ENCODE results near the gene PIP4K2A.
"Not testable (repeated sequence)": the region's sequence is repeated elsewhere in the genome, so short reads cannot be mapped to it uniquely, and the experiment has no call there.

Gene PIP4K2A

DNA sequence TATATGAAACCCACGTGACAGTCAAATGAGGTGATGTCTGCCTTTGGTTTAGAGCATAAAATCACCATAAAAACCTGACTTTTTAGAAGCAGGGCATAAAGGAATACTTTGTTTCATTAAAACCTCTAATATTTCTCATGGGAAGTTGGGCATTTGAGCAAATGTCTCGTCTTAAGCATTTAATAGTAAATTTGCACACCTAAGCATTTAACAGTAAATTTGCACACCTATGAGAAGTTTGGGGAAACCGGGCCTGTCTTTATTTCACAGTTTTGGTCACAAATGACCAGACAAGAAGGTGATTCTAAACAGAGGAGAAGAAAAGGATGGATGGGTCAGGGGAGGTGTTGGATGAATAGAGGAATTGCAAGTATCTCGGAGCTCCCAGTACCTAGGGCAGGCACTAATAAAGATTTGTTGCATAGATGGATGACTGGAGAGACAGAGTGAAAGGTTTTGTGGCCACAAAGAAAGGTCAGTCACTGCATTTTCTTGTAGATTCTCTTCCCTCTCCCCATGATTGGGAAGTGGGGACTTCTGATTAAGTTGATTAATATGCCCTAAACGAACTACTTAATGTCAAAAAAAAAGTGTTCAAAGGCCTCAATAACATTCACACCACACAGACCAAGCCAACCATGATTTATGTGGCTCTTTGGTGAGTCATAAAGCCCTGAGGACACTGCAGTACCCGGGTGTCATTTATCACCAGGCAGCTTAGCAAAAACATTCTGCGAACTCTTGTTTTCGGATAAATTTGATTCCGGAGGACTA lies 210.9 kb downstream of the PIP4K2A start:
- DNase-seq: no peak

DNA sequence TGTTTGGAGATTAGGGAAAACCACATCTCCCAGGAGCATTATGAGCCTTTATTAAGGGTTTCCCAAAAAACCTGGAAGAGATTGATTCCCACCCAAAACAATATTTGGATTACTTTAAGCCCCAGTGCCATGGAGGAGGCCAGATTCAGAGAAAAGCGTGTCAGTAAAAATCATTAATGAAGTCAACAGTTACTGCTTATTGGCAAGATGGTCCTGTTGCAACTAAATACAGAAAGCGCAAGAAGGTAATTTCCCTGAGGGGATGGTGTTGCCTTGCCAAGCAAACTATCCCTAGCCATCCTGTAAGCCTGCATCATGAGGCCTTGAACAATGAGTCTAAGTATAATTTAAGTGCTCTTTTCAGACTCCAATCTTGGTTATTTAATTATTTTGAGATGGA lies 212.5 kb downstream of the PIP4K2A start:
- no peak for DNase-seq

DNA sequence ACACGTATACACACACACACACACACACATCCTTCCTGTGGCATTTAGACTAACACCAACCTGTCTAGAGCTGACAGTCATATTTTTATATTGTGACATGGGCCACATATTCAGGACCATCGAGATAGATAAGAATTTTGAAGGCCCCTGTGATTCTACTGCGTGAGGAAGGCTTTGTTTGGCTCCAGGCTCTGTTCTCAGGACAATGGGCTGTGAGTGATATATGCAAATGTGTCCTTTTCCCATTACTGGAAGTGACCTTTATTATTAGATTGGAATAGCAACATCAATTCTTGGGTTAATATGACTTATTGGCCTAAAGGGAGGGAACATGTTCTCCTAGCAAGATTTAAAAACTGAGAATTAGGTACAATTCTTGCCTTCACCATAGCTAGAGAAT lies 213.0 kb downstream of the PIP4K2A start:
- DNase-seq: no peak

DNA sequence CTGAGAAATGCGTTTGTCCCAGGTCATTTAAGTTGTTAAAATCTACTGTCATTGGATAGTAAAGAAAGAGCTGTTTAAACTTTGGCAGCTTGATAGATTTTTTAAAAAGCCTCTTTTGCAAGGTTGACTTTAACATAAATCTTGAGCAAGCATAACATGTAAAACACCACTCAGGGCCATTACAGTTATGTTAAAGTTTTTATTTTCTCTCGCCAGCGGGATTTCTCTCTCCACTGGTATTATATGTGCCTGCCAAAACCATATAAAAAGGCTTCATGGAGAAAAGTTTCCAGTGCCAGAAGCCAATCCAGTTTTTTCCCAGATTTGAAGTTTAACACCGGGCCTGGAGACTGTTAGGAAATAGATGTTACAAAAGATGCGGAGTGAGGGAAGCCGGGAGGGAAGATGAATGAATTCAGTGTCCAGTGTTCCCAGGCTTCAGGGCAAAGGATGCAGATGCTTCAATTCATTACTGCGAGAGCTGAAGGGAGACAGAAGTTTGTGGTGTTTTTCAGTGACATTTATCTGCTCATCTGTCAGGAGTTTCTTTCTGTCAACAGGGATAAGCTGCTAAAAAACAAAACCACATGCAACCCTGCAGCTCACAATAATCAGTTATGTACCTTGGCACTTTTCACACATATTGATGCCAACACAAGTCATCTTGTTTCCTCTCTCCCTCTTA lies 213.6 kb downstream of the PIP4K2A start:
- DNase-seq: no peak

DNA sequence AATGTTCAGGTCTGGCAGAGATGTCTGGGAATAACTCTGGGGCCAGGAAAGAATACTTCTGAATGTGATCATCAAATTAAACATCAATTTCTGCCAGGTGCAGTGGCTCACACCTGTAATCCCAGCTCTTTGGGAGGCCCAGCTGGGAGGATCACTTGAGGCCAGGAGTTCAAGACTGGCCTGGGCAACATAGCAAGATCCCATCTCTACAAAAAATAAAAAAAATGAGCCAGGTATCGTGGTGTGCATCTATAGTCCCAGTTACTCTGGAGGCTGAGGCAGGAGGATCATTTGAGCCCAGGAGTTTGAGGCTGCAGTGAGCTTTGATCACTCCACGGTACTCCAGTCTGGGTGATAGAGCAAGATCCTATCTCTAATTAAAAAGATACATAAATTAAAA lies 214.4 kb downstream of the PIP4K2A start:
- not testable (repeated sequence) for DNase-seq

DNA sequence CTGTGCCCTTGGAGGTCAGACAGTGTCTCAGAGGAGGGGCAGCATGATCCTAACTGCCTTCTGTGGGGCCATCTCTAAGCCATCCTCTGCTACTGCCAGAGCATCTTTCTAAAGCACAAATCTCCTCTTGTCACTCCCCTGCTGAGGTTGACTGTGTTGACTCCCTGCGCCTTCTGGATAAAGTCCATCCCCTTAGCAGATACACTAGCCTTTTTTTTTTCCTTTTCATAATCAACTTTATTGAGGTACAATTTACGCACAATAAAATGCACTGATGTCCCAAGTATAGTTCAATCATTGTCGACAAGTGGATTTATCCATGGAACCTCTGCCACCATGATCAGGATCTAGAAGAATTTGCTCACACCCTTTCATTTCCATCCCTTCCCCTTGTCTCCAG lies 219.0 kb downstream of the PIP4K2A start:
- DNase-seq: no peak

DNA sequence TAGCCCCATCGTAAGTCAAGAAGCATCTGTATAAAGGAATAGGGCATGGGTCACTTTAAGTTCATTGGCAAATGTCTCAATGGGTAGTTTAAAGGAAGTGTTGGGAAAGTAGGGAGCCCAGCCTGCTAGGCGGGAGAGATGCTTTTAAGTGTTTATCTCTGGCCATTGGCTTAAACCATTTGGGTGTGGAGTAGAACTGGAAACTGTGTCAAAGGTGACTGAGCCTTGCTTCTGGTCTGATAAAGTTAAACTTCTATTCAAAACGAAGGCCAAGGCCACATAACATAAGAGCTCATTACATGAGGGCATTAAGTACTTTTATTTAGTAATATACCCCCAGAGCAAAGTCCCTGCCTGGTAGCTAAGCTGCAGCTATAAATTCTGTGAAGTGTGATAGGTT lies 220.4 kb downstream of the PIP4K2A start:
- DNase-seq: no peak

DNA sequence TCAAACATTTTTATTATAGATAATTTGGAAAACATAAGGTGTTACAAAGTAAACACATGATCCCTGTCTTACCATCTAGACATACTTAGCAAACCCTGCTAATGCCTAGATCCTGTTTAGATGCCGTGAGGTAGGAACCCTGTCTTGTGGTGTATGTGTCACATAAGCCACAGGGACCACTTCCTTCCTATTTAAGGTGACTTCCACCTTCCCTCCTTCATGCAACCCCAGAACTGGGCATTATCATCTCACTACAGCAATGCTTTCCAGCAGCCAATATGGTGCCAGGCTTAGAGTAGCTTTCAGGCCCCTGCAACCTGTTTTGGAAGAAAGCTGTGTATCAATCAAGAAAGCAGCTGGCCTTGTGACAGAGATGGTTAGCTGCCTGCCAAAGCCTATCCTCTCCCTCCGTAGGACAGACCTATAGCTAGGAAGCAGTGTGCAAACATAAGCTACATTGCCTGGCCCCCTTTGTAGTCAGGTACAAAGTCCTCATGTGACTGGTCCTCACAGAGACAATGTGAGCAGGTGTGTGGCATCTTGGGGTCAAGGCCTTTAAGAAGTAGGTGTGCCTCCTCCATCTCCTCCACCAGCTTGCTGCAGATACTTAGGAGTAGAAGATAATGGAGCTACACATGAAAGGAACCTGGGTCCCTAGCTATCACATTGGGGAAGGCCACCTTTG lies 222.3 kb downstream of the PIP4K2A start:
- DNase-seq: peak; percentile 46

DNA sequence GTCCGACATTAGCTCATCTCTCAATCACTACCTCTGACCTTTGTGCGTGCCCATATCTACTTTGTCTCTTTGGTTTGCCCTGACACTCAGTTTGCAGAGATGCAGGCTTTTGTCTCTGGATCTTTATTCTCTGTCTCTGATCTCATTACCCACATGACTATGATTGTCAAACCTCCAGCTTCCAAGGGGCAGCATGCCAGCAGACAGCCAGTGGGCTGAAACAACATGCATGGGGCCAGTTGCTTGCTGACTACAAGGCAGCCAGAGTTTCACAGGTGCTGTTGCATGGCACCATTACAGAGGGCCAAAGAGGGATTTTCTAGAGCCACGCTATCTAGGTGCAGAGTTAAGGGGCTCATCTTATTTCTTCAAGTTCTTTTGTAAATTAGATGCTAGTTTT lies 222.9 kb downstream of the PIP4K2A start:
- DNase-seq: no peak

DNA sequence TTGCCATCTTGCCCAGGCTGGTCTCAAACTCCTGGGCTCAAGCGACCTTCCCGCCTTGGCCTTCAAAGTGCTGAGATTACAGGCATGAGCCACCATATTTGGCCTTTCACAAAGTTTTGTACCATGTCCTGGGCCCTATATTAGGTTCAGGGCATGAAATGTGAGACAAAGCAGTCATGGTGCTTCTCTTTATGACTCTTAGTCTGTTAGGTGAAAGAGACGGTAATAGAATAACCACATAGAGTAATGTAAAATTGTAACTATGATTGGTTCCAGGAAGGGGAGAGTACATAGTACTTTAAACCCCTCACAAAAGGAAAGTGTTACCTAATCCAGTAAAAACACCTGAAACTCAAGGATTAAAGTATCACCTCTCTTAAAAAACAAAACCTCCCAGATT lies 224.4 kb downstream of the PIP4K2A start:
- no peak for DNase-seq

DNA sequence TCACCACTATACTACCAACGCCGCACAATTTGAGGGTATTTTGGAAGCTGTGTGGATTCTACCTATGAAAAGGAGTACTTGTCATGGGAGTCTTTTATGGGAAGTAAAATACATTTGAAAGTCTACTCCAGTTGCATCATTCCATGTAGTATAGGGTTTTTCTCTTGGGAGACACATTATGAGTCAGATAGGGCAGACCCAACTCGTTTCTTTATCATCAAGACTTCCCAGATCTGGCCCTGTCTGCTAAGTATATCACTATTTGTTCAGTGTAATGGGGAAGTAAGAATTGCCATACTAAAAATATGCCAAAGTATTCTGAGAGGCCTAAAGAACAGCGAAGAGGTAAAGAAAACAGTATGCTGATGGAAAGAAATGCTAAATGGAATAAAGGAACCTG lies 224.9 kb downstream of the PIP4K2A start:
- no peak for DNase-seq

DNA sequence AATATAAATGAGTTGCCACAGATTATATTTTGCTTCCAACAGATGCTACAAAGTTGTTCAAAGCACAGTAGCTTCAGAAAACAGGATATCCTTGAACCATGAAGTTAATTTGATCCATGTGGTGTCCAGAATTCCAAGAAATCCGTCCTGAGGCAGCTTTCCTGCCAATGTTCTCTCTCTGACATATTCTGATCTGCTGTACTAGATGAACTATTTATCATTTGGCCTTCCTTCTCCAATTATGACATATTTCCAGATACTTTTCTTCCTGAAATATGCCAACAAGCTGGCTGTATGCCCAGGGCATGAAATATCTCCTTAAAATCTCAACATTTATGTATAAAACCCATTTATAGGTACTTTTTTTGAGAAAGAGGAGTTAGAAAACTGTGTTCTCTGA lies 227.9 kb downstream of the PIP4K2A start:
- DNase-seq: no peak

Measured in CD4-positive, alpha-beta T cell treated with Interleukin-17A for 1 hour (primary cell).